HepG2 (cell line): ENCODE data around the gene IWS1. TPM values are rescaled to one million over a fixed set of nuclear protein-coding genes. Genes with fewer than 3 reads are reported as not detected.

ENCODE experiments used
- FOXC1 ChIP-seq: sonication (generic); formaldehyde crosslinking; IDR thresholded peaks from 2 replicates; pipeline ENCODE4 v1.8.0; 2022; ENCODE audit warnings: mild to moderate bottlenecking, missing genetic modification reagents, borderline replicate concordance
- FOXO1 ChIP-seq: sonication (generic); formaldehyde crosslinking; IDR thresholded peaks from 2 replicates; pipeline ENCODE4 v1.4.0; 2020; ENCODE audit warnings: missing genetic modification reagents
- FOXP1 ChIP-seq, 2 experiments: fragments of 450-650 bp in 1 of 2; IDR thresholded peaks; 2 replicates each; pipeline ENCODE4 v1.6.1; 2017 to 2018; ENCODE audit warnings: antibody characterized with exemption in 1 of 2
- IRF2 ChIP-seq: IDR thresholded peaks from 2 replicates; pipeline ENCODE4 v1.6.1; 2018; ENCODE audit warnings: missing genetic modification reagents, missing compliant biosample characterization
- KAT8 ChIP-seq: IDR thresholded peaks from 2 replicates; pipeline ENCODE4 v1.6.1; 2016; ENCODE audit warnings: missing genetic modification reagents, missing compliant biosample characterization
- MAZ ChIP-seq, 2 experiments: sonication (generic) in 1 of 2; formaldehyde crosslinking in 1 of 2; IDR thresholded peaks; 2 replicates each; pipeline versions ENCODE4 v1.5.0 to v1.6.1; 2012 to 2020; ENCODE audit warnings: low read depth in 2 of 2, mild to moderate bottlenecking in 2 of 2, borderline replicate concordance in 1 of 2, improper control_type of control experiment in 1 of 2, low read length in 1 of 2, missing genetic modification reagents in 1 of 2, moderate library complexity in 1 of 2
- NAIF1 ChIP-seq: sonication (generic); formaldehyde crosslinking; IDR thresholded peaks from 2 replicates; pipeline ENCODE4 v1.5.0; 2020; ENCODE audit warnings: mild to moderate bottlenecking, missing genetic modification reagents, borderline replicate concordance
- NR2F6 ChIP-seq, 2 experiments: IDR thresholded peaks; 2 replicates each; pipeline ENCODE4 v1.6.1; 2016; ENCODE audit warnings: antibody characterized with exemption in 1 of 2, mild to moderate bottlenecking in 1 of 2
- PHF8 ChIP-seq: sonication (generic); formaldehyde crosslinking; IDR thresholded peaks from 2 replicates; pipeline ENCODE4 v1.5.0; 2020; ENCODE audit warnings: missing genetic modification reagents
- POLR2AphosphoS5 ChIP-seq: IDR thresholded peaks from 2 replicates; pipeline ENCODE4 v1.6.1; 2012; ENCODE audit warnings: low read depth, low read length
- PPARG ChIP-seq: conservative IDR thresholded peaks from 2 replicates; pipeline ENCODE4 v1.6.1; 2016; ENCODE audit warnings: missing biosample characterization, missing genetic modification reagents
- SCMH1 ChIP-seq: sonication (generic); formaldehyde crosslinking; IDR thresholded peaks from 2 replicates; pipeline ENCODE4 v1.9.0; 2021; ENCODE audit warnings: missing genetic modification reagents, mild to moderate bottlenecking, borderline replicate concordance
- SKI ChIP-seq: fragments of 450-650 bp; IDR thresholded peaks from one replicate; pipeline ENCODE4 v1.6.1; 2018; ENCODE audit warnings: mild to moderate bottlenecking; ENCODE audit not compliant: partially characterized antibody
- SKIL ChIP-seq: sonication (generic); formaldehyde crosslinking; IDR thresholded peaks from 2 replicates; pipeline ENCODE4 v1.8.0; 2022; ENCODE audit warnings: missing genetic modification reagents, mild to moderate bottlenecking, moderate library complexity, borderline replicate concordance
- ZBTB20 ChIP-seq: sonication (generic); formaldehyde crosslinking; IDR thresholded peaks from 2 replicates; pipeline ENCODE4 v1.8.1; 2023; ENCODE audit warnings: missing genetic modification reagents, low read depth, mild to moderate bottlenecking, borderline replicate concordance
- ZNF251 ChIP-seq: sonication (generic); formaldehyde crosslinking; IDR thresholded peaks from 2 replicates; pipeline ENCODE4 v1.9.0; 2021; ENCODE audit warnings: mild to moderate bottlenecking, missing genetic modification reagents
- ZNF460 ChIP-seq: sonication (generic); formaldehyde crosslinking; IDR thresholded peaks from 2 replicates; pipeline ENCODE4 v1.5.1; 2020; ENCODE audit warnings: missing genetic modification reagents, mild to moderate bottlenecking, borderline replicate concordance
- ZNF619 ChIP-seq: sonication (generic); formaldehyde crosslinking; IDR thresholded peaks from 2 replicates; pipeline ENCODE4 v1.4.0; 2020; ENCODE audit warnings: mild to moderate bottlenecking, missing genetic modification reagents
- ZNF703 ChIP-seq: sonication (generic); formaldehyde crosslinking; IDR thresholded peaks from 2 replicates; pipeline ENCODE4 v1.5.1; 2020; ENCODE audit warnings: missing genetic modification reagents, mild to moderate bottlenecking, moderate library complexity, borderline replicate concordance
- ZNF878 ChIP-seq: sonication (generic); formaldehyde crosslinking; IDR thresholded peaks from 2 replicates; pipeline ENCODE4 v1.8.1; 2023; ENCODE audit warnings: mild to moderate bottlenecking, missing genetic modification reagents, moderate library complexity
- ZNF879 ChIP-seq: sonication (generic); formaldehyde crosslinking; IDR thresholded peaks from 2 replicates; pipeline ENCODE4 v1.8.1; 2023; ENCODE audit warnings: missing genetic modification reagents
- polyA plus RNA-seq, 8 experiments: library from polyadenylated mRNA; depleted of rRNA in 3 of 8; stranded (reverse) in 7 of 8; unstranded in 1 of 8; fragments of >200 nt; fragmentation: Illumina TruSeq in 4 of 8; extraction: Trizol in 4 of 8; gene quantifications; 2 replicates each; pipeline versions ENCODE4 v1.2.1 to v1.2.3, GENCODE V29; 2011 to 2016; ENCODE audit warnings: low read depth in 4 of 8, missing spikeins in 1 of 8, mixed read lengths in 1 of 8; ENCODE audit not compliant: insufficient read depth in 1 of 8
- total RNA-seq, 5 experiments: library from RNA; depleted of rRNA; stranded (reverse); fragments of >200 nt; fragmentation: Illumina TruSeq; extraction: Trizol; gene quantifications; 2 replicates each; pipeline ENCODE4 v1.2.3, GENCODE V29; 2016; ENCODE audit warnings: low read depth in 1 of 5
- TF ChIP-seq, protein P1 (sequence below), 2 experiments: sonication (generic) in 1 of 2; formaldehyde crosslinking in 1 of 2; IDR thresholded peaks; 2 replicates each; pipeline versions ENCODE4 v1.4.0 to v1.6.1; 2018 to 2020; ENCODE audit warnings: missing genetic modification reagents in 2 of 2, borderline replicate concordance in 1 of 2, low read depth in 1 of 2, mild to moderate bottlenecking in 1 of 2, missing biosample characterization in 1 of 2
- TF ChIP-seq, protein P2 (sequence below): sonication (generic); formaldehyde crosslinking; IDR thresholded peaks from 2 replicates; pipeline ENCODE4 v1.9.0; 2021; ENCODE audit warnings: missing genetic modification reagents, borderline replicate concordance

The IWS1 gene
- total and polyA plus RNA-seq, 2 of the 13 experiments (the other 11 are each of a cell fraction or from before 2014, with no cell fraction given), result 28.9 to 62.3 TPM

GRCh38 chr2:127526132-127527000 is at the start of gene IWS1 (continued):
- TF ChIP-seq FOXO1, result no peak; the same call in none of the 2 replicates
- peak; percentile 9 for TF ChIP-seq SKI
- peak; percentile 83; the same call in 1 of the 2 replicates for TF ChIP-seq POLR2AphosphoS5
- TF ChIP-seq SCMH1 (CRISPR knock-in tag), result no peak
- no peak for TF ChIP-seq ZNF251 (CRISPR knock-in tag)
- TF ChIP-seq, protein P1, sequence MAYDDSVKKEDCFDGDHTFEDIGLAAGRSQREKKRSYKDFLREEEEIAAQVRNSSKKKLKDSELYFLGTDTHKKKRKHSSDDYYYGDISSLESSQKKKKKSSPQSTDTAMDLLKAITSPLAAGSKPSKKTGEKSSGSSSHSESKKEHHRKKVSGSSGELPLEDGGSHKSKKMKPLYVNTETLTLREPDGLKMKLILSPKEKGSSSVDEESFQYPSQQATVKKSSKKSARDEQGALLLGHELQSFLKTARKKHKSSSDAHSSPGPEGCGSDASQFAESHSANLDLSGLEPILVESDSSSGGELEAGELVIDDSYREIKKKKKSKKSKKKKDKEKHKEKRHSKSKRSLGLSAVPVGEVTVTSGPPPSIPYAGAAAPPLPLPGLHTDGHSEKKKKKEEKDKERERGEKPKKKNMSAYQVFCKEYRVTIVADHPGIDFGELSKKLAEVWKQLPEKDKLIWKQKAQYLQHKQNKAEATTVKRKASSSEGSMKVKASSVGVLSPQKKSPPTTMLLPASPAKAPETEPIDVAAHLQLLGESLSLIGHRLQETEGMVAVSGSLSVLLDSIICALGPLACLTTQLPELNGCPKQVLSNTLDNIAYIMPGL (CRISPR knock-in tag; IDR thresholded peaks at IDR 0.05; ENCODE audit: borderline replicate concordance in 1 of 2, low read depth in 1 of 2), result peak in 1 of 2 experiments; percentile 84; a peak in 1 of 4 replicates
- TF ChIP-seq, protein P2, sequence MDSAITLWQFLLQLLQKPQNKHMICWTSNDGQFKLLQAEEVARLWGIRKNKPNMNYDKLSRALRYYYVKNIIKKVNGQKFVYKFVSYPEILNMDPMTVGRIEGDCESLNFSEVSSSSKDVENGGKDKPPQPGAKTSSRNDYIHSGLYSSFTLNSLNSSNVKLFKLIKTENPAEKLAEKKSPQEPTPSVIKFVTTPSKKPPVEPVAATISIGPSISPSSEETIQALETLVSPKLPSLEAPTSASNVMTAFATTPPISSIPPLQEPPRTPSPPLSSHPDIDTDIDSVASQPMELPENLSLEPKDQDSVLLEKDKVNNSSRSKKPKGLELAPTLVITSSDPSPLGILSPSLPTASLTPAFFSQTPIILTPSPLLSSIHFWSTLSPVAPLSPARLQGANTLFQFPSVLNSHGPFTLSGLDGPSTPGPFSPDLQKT (CRISPR knock-in tag), result no peak
- no peak for TF ChIP-seq FOXP1 (IDR thresholded peaks at IDR 0.05)
- TF ChIP-seq FOXP1 (CRISPR knock-in tag; IDR thresholded peaks at IDR 0.05), result 0 out of 2 replicates have a peak, but pooled peaks have one; percentile 16
- TF ChIP-seq PPARG (CRISPR knock-in tag), result no peak
- TF ChIP-seq ZNF879 (CRISPR knock-in tag), result 0 out of 2 replicates have a peak, but pooled peaks have one; percentile 80
- TF ChIP-seq ZNF703 (CRISPR knock-in tag), result no peak
- peak; percentile 76; the same call in 1 of the 2 replicates for TF ChIP-seq IRF2 (CRISPR knock-in tag)
- peak; percentile 91; the same call in 1 of the 2 replicates for TF ChIP-seq ZBTB20 (CRISPR knock-in tag)
- 0 out of 2 replicates have a peak, but pooled peaks have one; percentile 45 for TF ChIP-seq ZNF460
- peak; percentile 10; the same call in 1 of the 2 replicates for TF ChIP-seq FOXC1 (CRISPR knock-in tag)
- peak; percentile 89 for TF ChIP-seq NAIF1 (CRISPR knock-in tag)
- peak; percentile 28; the same call in 1 of the 2 replicates for TF ChIP-seq NR2F6 (IDR thresholded peaks at IDR 0.05)
- no peak; the same call in 1 of the 2 replicates for TF ChIP-seq NR2F6 (CRISPR knock-in tag; IDR thresholded peaks at IDR 0.05)
- peak; percentile 95 for TF ChIP-seq PHF8 (CRISPR knock-in tag)
- no peak for TF ChIP-seq SKIL (CRISPR knock-in tag)
- TF ChIP-seq ZNF878 (CRISPR knock-in tag), result peak; percentile 15; the same call in 1 of the 2 replicates
- TF ChIP-seq KAT8 (CRISPR knock-in tag), result peak; percentile 96
- TF ChIP-seq ZNF619 (CRISPR knock-in tag), result peak; percentile 72; the same call in 1 of the 2 replicates
- TF ChIP-seq MAZ (IDR thresholded peaks at IDR 0.05; ENCODE audit: borderline replicate concordance, low read depth, low read length), result peak; percentile 28; the same call in 1 of the 2 replicates
- TF ChIP-seq MAZ (CRISPR knock-in tag; IDR thresholded peaks at IDR 0.05; ENCODE audit: low read depth), result peak; percentile 52; the same call in 1 of the 2 replicates
